Upper lobe of left lung (tissue), 6 donors: Measurements from ENCODE around the gene ACTR1B. TPM values are rescaled to one million over a fixed set of nuclear protein-coding genes. Genes with fewer than 3 reads are reported as not detected.

Source experiments
- ATAC-seq, 2 donors: fragments of 200-7000 bp; cut with Tn5 transposase; one replicate each; pipeline ENCODE4 v1.9.1; 2022; ENCODE audit warnings: mild to moderate bottlenecking in 2 of 2, moderate library complexity in 2 of 2; ENCODE audit not compliant: low FRiP score in 2 of 2
- DNase-seq, 2 donors: peaks; one replicate each; pipeline ENCODE4 v3.0.0-alpha.2; 2019 to 2020
- H3K27ac ChIP-seq, 4 donors: fragments of 200-600 bp; sonication (generic); one replicate each; pipeline ENCODE4 v1.5.1; 2016 to 2019
- H3K27me3 ChIP-seq, 4 donors: fragments of 200-600 bp; sonication (generic); one replicate each; pipeline ENCODE4 v1.5.1; 2017 to 2019
- H3K36me3 ChIP-seq, 4 donors: fragments of 200-600 bp; sonication (generic); one replicate each; pipeline ENCODE4 v1.5.1; 2016 to 2019
- H3K4me1 ChIP-seq, 4 donors: fragments of 200-600 bp; sonication (generic); one replicate each; pipeline ENCODE4 v1.5.1; 2018 to 2019
- H3K4me3 ChIP-seq, 4 donors: fragments of 200-600 bp; sonication (generic); one replicate each; pipeline ENCODE4 v1.5.1; 2017 to 2019; ENCODE audit warnings: mild to moderate bottlenecking in 2 of 4, moderate library complexity in 1 of 4
- H3K9me3 ChIP-seq, 4 donors: fragments of 200-600 bp; sonication (generic); one replicate each; pipeline ENCODE4 v1.5.1; 2018 to 2019
- CTCF ChIP-seq, 6 experiments: fragments of 450-650 bp in 4 of 6; fragments of 200-600 bp in 2 of 6; sonication (generic) in 2 of 6; IDR thresholded peaks; one replicate each; pipeline ENCODE4 v1.5.1; 2016 to 2019; ENCODE audit warnings: antibody characterized with exemption in 6 of 6
- EP300 ChIP-seq, 4 donors: sonication (generic); formaldehyde crosslinking; IDR thresholded peaks; one replicate each; pipeline ENCODE4 v1.5.1; 2017; ENCODE audit warnings: antibody characterized with exemption in 4 of 4, control low read depth in 2 of 4
- POLR2A ChIP-seq, 4 donors: fragments of 450-650 bp; IDR thresholded peaks; one replicate each; pipeline ENCODE4 v1.5.1; 2016 to 2017; ENCODE audit warnings: antibody characterized with exemption in 4 of 4, mild to moderate bottlenecking in 2 of 4
- POLR2AphosphoS5 ChIP-seq, 2 donors: sonication (generic); formaldehyde crosslinking; IDR thresholded peaks; one replicate each; pipeline ENCODE4 v1.5.1; 2017; ENCODE audit warnings: antibody characterized with exemption in 2 of 2
- WGBS, 2 donors: methylation state at CpG; one replicate each; pipeline ENCODE4 v1.1.5; 2017 to 2018; 5-methylcytosine and 5-hydroxymethylcytosine counted together
- total RNA-seq, 6 donors: library from RNA; depleted of rRNA in 4 of 6; stranded (reverse); fragments of >200 nt in 4 of 6; gene quantifications; one replicate each; pipeline versions ENCODE4 v1.1.0 to v1.2.1, GENCODE V29; 2016 to 2021
- donor health status: DM: no; HTN: no; CAD: no; lungs with moderate emphysema.
- donor health status: DM: no; HTN: yes; CAD: no; lungs with severe emphysema.

The ACTR1B gene
- total RNA-seq, 6 donors from 2014 or later, result 63.9 to 83.0 (median 69.9) TPM

DNA sequence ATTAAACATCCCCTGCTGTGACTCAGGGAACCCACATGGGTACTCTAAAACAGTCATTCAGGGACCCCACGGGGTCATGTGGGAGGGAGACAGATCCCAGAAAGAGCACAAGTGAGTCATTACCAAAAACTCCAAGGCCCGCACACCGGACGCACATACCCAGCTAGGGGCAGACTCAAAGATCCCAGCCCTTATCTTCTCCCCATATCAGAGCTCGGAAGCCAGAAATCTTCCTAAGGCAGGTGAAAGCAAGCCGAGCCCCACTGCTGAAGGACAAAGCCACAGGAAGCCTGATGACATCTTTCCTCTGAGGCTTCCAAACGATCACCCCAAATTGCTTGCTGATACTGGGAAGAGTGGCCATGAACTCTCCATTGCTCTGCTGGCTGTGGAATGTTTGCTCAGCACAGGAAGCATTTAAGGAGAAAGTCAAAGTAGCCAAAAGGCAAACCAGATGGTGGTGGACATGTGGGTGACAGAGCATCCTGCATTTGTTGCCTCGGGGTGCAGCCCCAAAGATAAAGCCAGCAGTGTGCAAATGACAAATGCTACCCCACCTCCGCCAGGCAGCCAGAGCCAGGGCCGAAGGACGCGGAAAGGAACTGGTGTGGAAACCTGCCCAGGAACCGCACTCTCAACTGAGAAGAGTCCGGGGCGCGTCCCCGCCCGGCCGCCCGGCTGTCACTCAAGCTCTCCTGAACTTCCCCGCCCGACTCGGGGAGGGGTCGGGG lies 784 bp downstream of the ACTR1B start:
- ATAC-seq (peak; percentile 55 to 72), DNase-seq (peak; percentile 94)
- peak overlapping the region; percentile 93 to 98 (median 96) for H3K27ac ChIP-seq
- peak overlapping the region; percentile 59 to 93 (median 72) for H3K4me3 ChIP-seq
- H3K4me1 ChIP-seq, result peaks cover 12 to 34% (median 30%) of the 10 kb centered on the region in 4 donors
- WGBS, 2 donors, result 1 to 3% methylated on average over 7 to 21 of the region's 24 CpGs
- TF ChIP-seq POLR2A (IDR thresholded peaks at IDR 0.05) (peak in 1 of 4 donors; percentile 17), POLR2AphosphoS5 (IDR thresholded peaks at IDR 0.05) (peak; percentile 8 to 46), CTCF (IDR thresholded peaks at IDR 0.05) (no peak), EP300 (IDR thresholded peaks at IDR 0.05) (no peak)
- H3K27me3 ChIP-seq, result no peaks in the 10 kb centered on the region
- H3K36me3 ChIP-seq, result peaks cover 8 to 24% (median 16%) of the 10 kb centered on the region in 4 donors
- H3K9me3 ChIP-seq, result no peaks in the 10 kb centered on the region

GRCh38 chr2:97662386-97662894 lies 1.4 kb downstream of the ACTR1B start:
- 33 to 37% methylated on average over 9 to 12 of the region's 12 CpGs for WGBS, 2 donors
- Histone ChIP-seq H3K36me3 (peaks cover 8 to 30% (median 22%) of the 10 kb centered on the region in 4 donors), H3K4me3 (peak overlapping the region; percentile 59 to 93 (median 72)), H3K9me3 (no peaks in the 10 kb centered on the region), H3K27me3 (no peaks in the 10 kb centered on the region), H3K4me1 (peaks cover 12 to 34% (median 30%) of the 10 kb centered on the region in 4 donors), H3K27ac (peak overlapping the region; percentile 93 to 98 (median 96))
- DNase-seq, result no peak
- no peak for TF ChIP-seq POLR2A (IDR thresholded peaks at IDR 0.05)
- no peak for TF ChIP-seq CTCF (IDR thresholded peaks at IDR 0.05)
- TF ChIP-seq POLR2AphosphoS5 (IDR thresholded peaks at IDR 0.05), result peak in 1 of 2 donors; percentile 5
- no peak for TF ChIP-seq EP300 (IDR thresholded peaks at IDR 0.05)
- no peak for ATAC-seq

DNA sequence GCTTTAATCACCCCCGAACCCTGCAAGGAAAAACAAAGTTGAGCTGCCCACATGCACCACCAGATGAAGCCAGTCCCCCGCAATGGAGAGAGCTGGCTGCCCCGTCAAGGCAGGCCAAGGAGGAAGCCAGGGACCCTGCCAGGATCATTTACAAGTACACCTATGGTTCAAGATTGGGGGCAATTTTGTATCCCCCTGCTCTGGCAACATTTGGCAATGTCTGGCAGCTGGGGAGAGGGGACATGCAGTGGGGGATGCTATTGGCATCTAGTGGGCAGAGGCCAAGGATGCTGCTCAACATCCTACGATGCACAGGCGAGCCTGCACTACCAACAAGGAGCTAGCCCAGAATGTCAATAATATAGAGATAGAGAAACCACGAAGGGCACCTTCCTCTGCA lies 1.9 kb downstream of the ACTR1B start:
- Histone ChIP-seq H3K27ac (peak overlapping the region in 3 of 4 donors; percentile 95 to 98 (median 98)), H3K36me3 (peaks cover 11 to 35% (median 28%) of the 10 kb centered on the region in 4 donors), H3K4me3 (no peak overlapping the region), H3K4me1 (peaks cover 12 to 34% (median 30%) of the 10 kb centered on the region in 4 donors), H3K9me3 (no peaks in the 10 kb centered on the region), H3K27me3 (no peaks in the 10 kb centered on the region)
- TF ChIP-seq EP300 (IDR thresholded peaks at IDR 0.05) (no peak), POLR2AphosphoS5 (IDR thresholded peaks at IDR 0.05) (no peak), POLR2A (IDR thresholded peaks at IDR 0.05) (no peak), CTCF (IDR thresholded peaks at IDR 0.05) (no peak)
- no peak for DNase-seq
- no peak for ATAC-seq
- WGBS, 2 donors, result 89% methylated on average over 6 of the region's 6 CpGs

GRCh38 chr2:97660775-97661389 lies 3.0 kb downstream of the ACTR1B start:
- DNase-seq, result peak in 1 of 2 donors; percentile 46
- Histone ChIP-seq H3K4me3 (no peak overlapping the region), H3K27ac (no peak overlapping the region), H3K9me3 (no peaks in the 10 kb centered on the region), H3K27me3 (no peaks in the 10 kb centered on the region), H3K36me3 (peaks cover 11 to 45% (median 38%) of the 10 kb centered on the region in 4 donors), H3K4me1 (peaks cover 12 to 34% (median 30%) of the 10 kb centered on the region in 4 donors)
- WGBS, 2 donors, result 94 to 98% methylated on average over 8 to 13 of the region's 18 CpGs
- no peak for ATAC-seq
- TF ChIP-seq POLR2A (IDR thresholded peaks at IDR 0.05) (no peak), EP300 (IDR thresholded peaks at IDR 0.05) (no peak), POLR2AphosphoS5 (IDR thresholded peaks at IDR 0.05) (no peak), CTCF (IDR thresholded peaks at IDR 0.05) (no peak)
